ENCODE measurements around the gene INKA2.

Gene INKA2

DNA sequence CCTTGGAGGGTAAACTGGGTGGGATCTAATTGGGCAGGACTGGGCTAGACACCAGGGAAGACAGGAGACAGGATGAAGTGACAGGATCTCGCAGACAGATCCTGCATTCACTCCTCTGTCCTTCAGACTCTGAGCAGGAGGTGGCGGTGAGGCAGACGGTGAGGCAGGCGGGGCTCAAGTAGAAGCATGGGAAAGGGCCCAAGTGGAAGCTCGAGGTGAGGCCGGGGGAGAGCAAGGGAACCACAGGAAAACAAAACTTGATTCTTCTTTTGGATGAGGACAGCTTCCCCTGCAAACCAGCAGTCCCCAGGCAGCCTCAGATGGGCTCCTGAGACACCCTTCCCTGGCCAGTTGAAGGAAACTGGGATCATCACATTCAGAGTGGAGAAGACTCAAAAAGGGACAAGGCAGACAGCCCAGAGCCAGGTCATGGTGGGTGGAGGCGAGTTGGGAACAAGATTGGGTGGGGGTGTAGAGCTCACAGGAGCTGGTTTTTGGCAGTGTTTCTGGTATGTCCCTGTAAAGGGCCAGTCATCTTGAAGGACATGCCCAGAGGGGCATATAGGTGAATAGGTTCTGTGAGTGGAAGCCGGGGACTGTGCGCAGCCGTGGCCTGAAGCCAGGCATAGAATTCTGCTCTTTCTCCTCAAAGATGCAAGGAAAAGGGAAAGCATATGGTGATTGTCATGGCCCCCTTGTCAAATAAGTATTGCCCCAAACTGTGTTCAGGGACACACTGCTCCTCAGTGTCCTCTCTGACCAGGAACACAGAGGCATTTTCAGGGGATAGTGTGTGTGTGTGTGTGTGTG is 18.0 kb downstream of the INKA2 start:
- Histone ChIP-seq H3K36me3 (no peaks in the 10 kb centered on the region), H3K27me3 (no peaks in the 10 kb centered on the region), H3K4me3 (ENCODE audit: low read depth, low read length) (no peak overlapping the region), H3K4me1 (no peaks in the 10 kb centered on the region), H3K9me3 (no peaks in the 10 kb centered on the region)
- TF ChIP-seq, protein P1, sequence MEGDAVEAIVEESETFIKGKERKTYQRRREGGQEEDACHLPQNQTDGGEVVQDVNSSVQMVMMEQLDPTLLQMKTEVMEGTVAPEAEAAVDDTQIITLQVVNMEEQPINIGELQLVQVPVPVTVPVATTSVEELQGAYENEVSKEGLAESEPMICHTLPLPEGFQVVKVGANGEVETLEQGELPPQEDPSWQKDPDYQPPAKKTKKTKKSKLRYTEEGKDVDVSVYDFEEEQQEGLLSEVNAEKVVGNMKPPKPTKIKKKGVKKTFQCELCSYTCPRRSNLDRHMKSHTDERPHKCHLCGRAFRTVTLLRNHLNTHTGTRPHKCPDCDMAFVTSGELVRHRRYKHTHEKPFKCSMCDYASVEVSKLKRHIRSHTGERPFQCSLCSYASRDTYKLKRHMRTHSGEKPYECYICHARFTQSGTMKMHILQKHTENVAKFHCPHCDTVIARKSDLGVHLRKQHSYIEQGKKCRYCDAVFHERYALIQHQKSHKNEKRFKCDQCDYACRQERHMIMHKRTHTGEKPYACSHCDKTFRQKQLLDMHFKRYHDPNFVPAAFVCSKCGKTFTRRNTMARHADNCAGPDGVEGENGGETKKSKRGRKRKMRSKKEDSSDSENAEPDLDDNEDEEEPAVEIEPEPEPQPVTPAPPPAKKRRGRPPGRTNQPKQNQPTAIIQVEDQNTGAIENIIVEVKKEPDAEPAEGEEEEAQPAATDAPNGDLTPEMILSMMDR (IDR thresholded peaks at IDR 0.05; ENCODE audit: low read depth, low read length): no peak
- DNase-seq: no peak

DNA sequence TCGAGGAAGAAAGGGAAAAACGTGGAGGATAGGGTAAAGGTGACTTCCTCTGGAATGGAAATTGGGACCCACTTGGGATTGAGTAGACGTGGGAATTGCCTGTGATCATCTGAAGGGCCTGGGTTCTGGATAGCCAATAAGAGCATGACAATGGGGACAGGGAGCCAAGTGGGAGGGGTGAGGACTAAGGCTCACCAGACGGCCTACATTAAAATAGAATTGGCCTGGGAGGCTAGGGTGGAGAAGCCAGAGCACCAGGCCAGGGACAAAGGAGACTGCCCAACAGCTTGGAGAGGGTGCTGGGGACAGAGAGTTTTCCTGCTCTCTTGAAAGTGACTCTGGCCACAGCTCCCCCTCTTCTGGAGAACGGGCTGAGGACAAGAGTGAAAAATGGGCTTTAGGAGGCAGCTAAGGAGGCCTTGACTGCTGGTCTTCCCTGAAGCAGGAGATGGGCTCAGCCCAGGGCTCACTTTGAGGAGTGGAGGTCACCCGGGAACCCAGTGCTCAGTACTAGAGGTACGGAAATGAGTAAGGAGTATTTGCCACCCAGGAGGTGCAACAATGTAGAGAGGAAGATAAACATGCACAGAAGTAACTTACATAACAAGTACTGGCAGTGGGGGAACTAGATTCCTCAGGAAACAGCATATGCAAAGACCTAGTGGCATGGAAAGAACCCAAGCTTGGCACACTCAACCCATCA is 18.8 kb downstream of the INKA2 start:
- TF ChIP-seq, protein P1 (IDR thresholded peaks at IDR 0.05; ENCODE audit: low read depth, low read length): no peak
- no peaks in the 10 kb centered on the region for H3K4me1 ChIP-seq
- no peak for DNase-seq
- no peaks in the 10 kb centered on the region for H3K27me3 ChIP-seq
- no peaks in the 10 kb centered on the region for H3K9me3 ChIP-seq
- no peaks in the 10 kb centered on the region for H3K36me3 ChIP-seq
- H3K4me3 ChIP-seq (ENCODE audit: low read depth, low read length): no peak overlapping the region

DNA sequence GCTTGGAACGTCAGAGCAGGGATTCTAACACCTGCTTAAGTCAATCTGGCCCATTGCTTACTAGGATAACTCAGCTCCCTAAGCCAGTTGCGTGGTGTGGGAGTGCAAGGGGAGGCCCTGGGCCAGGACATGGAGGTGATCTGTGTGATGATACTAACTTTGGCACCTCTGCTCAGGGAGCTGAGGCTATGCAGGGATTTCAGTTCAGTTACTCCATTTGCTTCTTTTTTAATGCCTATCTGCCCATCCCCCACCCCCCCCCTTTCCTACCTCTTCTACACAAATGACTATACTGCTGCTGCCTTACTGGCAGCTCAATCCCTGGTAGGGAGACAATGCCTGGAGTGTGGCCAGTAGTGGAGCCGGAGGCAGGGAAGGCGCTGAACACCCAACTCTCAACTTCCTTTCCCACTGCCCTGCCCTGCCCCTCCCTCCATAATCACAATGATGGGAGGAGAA is 19.5 kb downstream of the INKA2 start:
- no peaks in the 10 kb centered on the region for H3K4me1 ChIP-seq
- no peaks in the 10 kb centered on the region for H3K36me3 ChIP-seq
- no peak for DNase-seq
- TF ChIP-seq, protein P1 (IDR thresholded peaks at IDR 0.05; ENCODE audit: low read depth, low read length): no peak
- H3K4me3 ChIP-seq (ENCODE audit: low read depth, low read length): no peak overlapping the region
- no peaks in the 10 kb centered on the region for H3K27me3 ChIP-seq
- no peaks in the 10 kb centered on the region for H3K9me3 ChIP-seq

DNA sequence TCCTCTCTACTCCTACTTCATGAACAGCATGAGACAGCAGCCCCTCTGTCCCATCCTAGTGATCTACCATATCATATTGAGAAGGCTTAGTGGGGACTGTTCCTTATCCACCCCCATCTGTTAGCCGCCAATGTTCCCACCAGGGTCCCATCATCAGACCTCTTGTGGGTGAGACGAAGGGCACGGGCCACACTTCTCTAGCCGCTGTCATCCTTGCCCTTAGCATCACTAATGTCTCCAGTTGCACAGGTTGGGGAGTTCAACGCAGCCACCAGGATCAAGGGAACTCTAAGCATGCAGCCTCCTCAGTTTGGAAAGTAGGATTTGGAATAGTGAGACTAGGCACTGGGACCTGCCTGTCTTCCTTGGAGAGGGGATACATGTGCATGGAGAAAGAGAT is 20.1 kb downstream of the INKA2 start:
- DNase-seq: no peak
- Histone ChIP-seq H3K36me3 (no peaks in the 10 kb centered on the region), H3K4me3 (ENCODE audit: low read depth, low read length) (no peak overlapping the region), H3K27me3 (no peaks in the 10 kb centered on the region), H3K4me1 (no peaks in the 10 kb centered on the region), H3K9me3 (no peaks in the 10 kb centered on the region)
- TF ChIP-seq, protein P1 (IDR thresholded peaks at IDR 0.05; ENCODE audit: low read depth, low read length): no peak

DNA sequence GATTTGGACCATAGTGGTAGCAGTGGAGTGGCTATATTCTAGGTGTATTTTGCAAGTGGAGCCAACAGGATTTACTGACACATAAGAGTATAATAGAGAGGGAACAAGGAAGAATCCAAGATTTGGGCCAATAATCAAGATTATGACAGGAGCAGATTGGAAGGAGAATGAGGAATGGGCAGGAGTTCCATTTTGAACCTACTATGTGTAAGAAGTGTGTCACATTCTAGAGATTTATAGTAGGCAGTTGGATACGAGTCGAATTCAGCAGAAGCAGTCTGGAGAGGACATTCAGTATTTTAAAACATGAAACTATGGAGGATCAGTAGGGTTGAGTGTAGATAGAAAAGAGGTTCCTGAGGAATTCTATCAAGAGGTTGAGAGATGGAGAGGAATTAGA is 21.7 kb downstream of the INKA2 start:
- TF ChIP-seq, protein P1 (IDR thresholded peaks at IDR 0.05; ENCODE audit: low read depth, low read length): no peak
- DNase-seq: no peak

DNA sequence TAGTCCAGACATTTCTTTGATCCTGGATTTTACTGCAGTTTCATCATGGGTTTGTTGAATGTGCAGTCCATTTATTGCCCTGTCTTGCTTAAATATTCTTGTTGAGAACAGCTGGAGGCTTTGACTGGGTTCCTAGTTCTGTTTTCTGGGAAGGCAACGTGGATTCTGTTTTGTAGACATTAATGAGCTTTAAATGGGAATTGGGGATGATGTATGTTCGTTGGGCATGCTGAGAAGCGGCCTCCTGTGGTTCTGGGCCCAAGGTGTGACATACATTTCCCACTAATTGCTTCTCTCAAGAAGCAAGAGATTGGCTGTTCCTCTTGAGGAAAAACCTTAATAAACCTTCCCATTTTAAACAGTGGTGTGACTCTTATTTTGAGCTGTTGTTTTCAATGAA is 22.9 kb downstream of the INKA2 start:
- H3K4me1 ChIP-seq: no peaks in the 10 kb centered on the region
- DNase-seq: no peak
- no peaks in the 10 kb centered on the region for H3K36me3 ChIP-seq
- H3K27me3 ChIP-seq: no peaks in the 10 kb centered on the region
- H3K4me3 ChIP-seq (ENCODE audit: low read depth, low read length): no peak overlapping the region
- H3K9me3 ChIP-seq: no peaks in the 10 kb centered on the region
- TF ChIP-seq, protein P1 (IDR thresholded peaks at IDR 0.05; ENCODE audit: low read depth, low read length): no peak

More for the DNA sequence above, 21.7 kb downstream of the INKA2 start:
- Histone ChIP-seq H3K9me3 (no peaks in the 10 kb centered on the region), H3K4me3 (ENCODE audit: low read depth, low read length) (no peak overlapping the region), H3K27me3 (no peaks in the 10 kb centered on the region), H3K36me3 (no peaks in the 10 kb centered on the region), H3K4me1 (no peaks in the 10 kb centered on the region)

Measured in BE2C (cell line).